H1 (cell line): ENCODE measurements around the gene PRRG4. TPM values are rescaled to one million over a fixed set of nuclear protein-coding genes. Genes with fewer than 3 reads are reported as not detected.

Source experiments
- ASH2L ChIP-seq: fragments of 200-600, 300-600 bp; sonication (generic); IDR thresholded peaks from one replicate; pipeline ENCODE4 v1.7.1; 2017; ENCODE audit warnings: low read length
- BCL11A ChIP-seq, 2 experiments: IDR thresholded peaks; one replicate each; pipeline ENCODE4 v1.6.1; 2011; ENCODE audit warnings: low read depth in 2 of 2, low read length in 2 of 2, mild to moderate bottlenecking in 2 of 2
- CHD7 ChIP-seq: fragments of 300-600 bp; sonication (generic); IDR thresholded peaks from 2 replicates; pipeline ENCODE4 v1.7.1; 2012; ENCODE audit warnings: low read length, moderate library complexity, mild to moderate bottlenecking, inconsistent platforms; ENCODE audit not compliant: insufficient replicate concordance
- CTBP2 ChIP-seq: IDR thresholded peaks from 2 replicates; pipeline ENCODE4 v1.7.0; 2011; ENCODE audit warnings: borderline replicate concordance, mild to moderate bottlenecking, moderate library complexity, mixed read lengths, low read length; ENCODE audit not compliant: insufficient read depth, insufficient read length
- CTCF ChIP-seq, 3 experiments: IDR thresholded peaks; 1 replicate in 2 of 3; 2 replicates in 1 of 3; pipeline versions ENCODE4 v1.5.1 to v1.6.1; 2011; ENCODE audit warnings: low read length in 3 of 3, mild to moderate bottlenecking in 3 of 3, inconsistent platforms in 2 of 3, low read depth in 1 of 3, moderate library complexity in 1 of 3; ENCODE audit not compliant: insufficient read depth in 1 of 3; ENCODE audit errors: control extremely low read depth in 1 of 3
- HDAC2 ChIP-seq, 2 experiments: fragments of 300-600 bp in 1 of 2; sonication (generic) in 1 of 2; IDR thresholded peaks; 2 replicates each; pipeline ENCODE4 v1.6.1; 2011 to 2012; ENCODE audit warnings: low read depth in 2 of 2, low read length in 2 of 2, mild to moderate bottlenecking in 2 of 2, moderate library complexity in 2 of 2, borderline replicate concordance in 1 of 2, inconsistent platforms in 1 of 2
- POLR2A ChIP-seq, 2 experiments: IDR thresholded peaks; 1 replicate in 1 of 2; 2 replicates in 1 of 2; pipeline ENCODE4 v1.6.1; 2011; ENCODE audit warnings: low read depth in 2 of 2, low read length in 2 of 2, mild to moderate bottlenecking in 2 of 2; ENCODE audit errors: control extremely low read depth in 1 of 2
- RBBP5 ChIP-seq: IDR thresholded peaks from 2 replicates; pipeline ENCODE4 v1.7.1; 2012; ENCODE audit warnings: low read depth, mild to moderate bottlenecking, inconsistent platforms, low read length, moderate library complexity, borderline replicate concordance
- SIRT6 ChIP-seq: IDR thresholded peaks from one replicate; pipeline ENCODE4 v1.7.1; 2012; ENCODE audit warnings: low read length, inconsistent platforms
- polyA plus RNA-seq, 7 experiments: library from polyadenylated mRNA; depleted of rRNA in 3 of 7; stranded (reverse) in 5 of 7; unstranded in 2 of 7; fragments of >200 nt in 5 of 7; fragments of 200-250 nt in 2 of 7; gene quantifications; 1 replicate in 5 of 7; 2 replicates in 1 of 7; 4 replicates in 1 of 7; pipeline versions ENCODE4 v1.2.1 to v1.2.3, GENCODE V29; 2011 to 2013; ENCODE audit warnings: missing spikeins in 2 of 7, mixed read lengths in 2 of 7
- total RNA-seq: library from RNA; stranded (reverse); fragmentation: NEBNext Ultra II Directional; extraction: Animal tissue kit (Norgen Biotek cat#: 25700); gene quantifications from 2 replicates; pipeline ENCODE4 v1.2.1, GENCODE V29; 2021

Gene PRRG4
- total and polyA plus RNA-seq, 2 of the 8 experiments (the other 6 are each of a cell fraction or from before 2014, with no cell fraction given): 0.65 to 1.7 TPM

- TF ChIP-seq CHD7 (no peak), BCL11A (IDR thresholded peaks at IDR 0.05; ENCODE audit: low read depth in 2 of 2, low read length in 2 of 2) (no peak), HDAC2 (IDR thresholded peaks at IDR 0.05; ENCODE audit: borderline replicate concordance in 1 of 2, low read depth in 2 of 2, low read length in 2 of 2) (no peak), RBBP5 (no peak), POLR2A (IDR thresholded peaks at IDR 0.05; ENCODE audit: control extremely low read depth in 1 of 2, low read depth in 2 of 2, low read length in 2 of 2) (no peak), CTCF (IDR thresholded peaks at IDR 0.05; ENCODE audit: control extremely low read depth in 1 of 3, insufficient read depth in 1 of 3, low read depth in 1 of 3, low read length in 3 of 3) (no peak), CTBP2 (no peak), ASH2L (no peak), SIRT6 (no peak)
Observed at GRCh38 chr11:32785262-32785661, 44.5 kb upstream of the PRRG4 start (continued).
